Activated T-cell treated with anti-CD3 and anti-CD28 coated beads for 24 hours (primary cell): ENCODE data around the gene DYNLT2B.
"Not testable (repeated sequence)": the region's sequence is repeated elsewhere in the genome, so short reads cannot be mapped to it uniquely, and the experiment has no call there.

Experiments
- DNase-seq: peaks from one replicate; pipeline ENCODE4 v3.0.0-alpha.2; 2020; ENCODE audit warnings: low read depth

Gene DYNLT2B

DNA sequence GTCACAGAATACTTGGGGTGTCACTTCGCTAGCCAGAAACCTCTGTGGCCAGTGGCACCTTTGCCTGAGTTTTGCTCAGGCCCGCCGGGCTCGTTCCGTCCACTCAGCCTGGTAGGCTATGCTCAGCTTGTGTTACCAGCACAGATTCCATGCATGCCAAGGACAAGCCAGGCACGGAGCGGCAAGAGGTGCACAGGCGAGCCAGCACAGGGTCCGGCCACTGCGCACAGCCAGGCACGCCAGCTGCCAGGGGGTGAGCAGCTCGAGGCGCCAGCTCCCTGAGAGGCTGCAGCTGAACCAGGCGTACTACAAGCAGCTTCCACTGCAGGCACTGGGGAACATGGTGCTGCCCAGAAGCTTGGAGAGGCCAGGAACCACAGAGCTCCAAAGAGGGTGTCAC lies 45.2 kb downstream of the DYNLT2B start:
- no peak for DNase-seq

DNA sequence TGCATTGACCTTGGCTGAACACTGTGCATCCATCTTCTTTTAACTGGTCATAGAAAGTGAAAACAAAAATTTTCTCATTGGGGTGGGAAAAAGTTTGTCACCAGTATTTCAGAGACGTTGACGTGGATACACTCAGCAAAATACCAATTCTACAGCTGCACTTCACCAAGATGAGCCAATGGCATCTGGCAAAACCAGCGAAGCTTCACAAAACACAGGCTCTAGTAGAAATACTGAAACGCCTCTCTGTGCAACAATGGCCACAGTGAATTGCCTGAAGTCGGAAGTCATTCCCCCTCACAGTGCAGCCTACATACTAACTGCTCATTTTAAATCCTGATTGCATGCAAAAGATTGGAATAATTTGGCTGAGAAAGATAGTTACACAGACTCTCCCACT lies 47.5 kb downstream of the DYNLT2B start:
- DNase-seq: no peak

DNA sequence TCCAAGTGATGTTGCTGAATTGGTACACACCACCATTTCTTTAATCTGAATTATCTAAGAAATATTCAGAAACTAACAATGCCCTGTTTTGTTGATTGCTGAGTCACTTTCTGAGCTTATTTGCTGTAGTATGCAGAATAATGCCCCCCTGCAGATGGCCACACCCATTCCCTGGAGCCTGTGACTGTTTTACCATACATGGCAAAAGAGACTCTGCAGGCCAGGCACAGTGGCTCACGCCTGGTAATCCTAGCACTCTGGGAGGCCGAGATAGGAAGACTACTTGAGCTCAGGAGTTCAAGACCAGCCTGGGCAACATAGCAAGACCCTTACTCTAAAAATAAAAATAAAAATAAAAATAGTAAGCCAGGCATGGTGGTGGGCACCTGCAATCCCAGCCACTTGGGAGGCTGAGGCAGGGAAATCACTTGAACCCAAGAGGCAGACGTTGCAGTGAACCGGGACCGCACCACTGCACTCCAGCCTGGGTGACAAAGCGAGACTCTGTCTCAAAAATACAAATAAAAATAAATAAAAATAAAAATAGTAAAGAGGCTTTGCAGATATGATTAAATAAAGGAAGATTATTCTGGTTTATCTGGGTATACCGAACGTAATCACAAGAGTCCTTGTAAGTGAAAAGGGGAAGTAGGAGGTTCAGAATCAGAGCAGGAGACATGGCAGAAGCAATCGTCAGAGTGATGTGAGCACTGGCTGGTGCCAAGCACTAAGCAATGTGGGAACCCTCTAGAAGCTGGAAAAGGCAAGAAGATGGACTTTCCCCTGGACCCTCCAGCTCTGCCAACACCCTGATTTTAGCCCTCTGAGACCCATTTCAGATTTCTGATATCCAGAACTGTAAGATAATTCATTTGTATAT lies 49.5 kb downstream of the DYNLT2B start:
- DNase-seq: no peak

DNA sequence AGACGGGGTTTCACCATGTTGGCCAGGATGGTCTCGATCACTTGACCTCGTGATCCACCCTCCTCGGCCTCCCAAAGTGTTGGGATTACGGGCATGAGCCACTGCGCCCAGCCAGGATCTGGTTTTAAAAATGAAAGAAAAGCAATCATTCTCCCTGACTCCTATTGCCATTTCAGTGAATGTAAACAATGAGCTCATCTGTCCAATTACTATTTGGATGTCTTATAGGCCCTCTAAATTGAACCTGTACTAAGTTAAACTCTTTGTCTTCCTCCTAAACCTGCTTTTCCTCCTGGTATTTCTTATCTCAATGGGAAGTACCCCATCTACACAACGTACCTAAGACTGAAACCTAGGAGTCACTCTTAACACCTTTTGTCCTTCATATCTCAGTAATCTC lies 54.2 kb downstream of the DYNLT2B start:
- DNase-seq: no peak

DNA sequence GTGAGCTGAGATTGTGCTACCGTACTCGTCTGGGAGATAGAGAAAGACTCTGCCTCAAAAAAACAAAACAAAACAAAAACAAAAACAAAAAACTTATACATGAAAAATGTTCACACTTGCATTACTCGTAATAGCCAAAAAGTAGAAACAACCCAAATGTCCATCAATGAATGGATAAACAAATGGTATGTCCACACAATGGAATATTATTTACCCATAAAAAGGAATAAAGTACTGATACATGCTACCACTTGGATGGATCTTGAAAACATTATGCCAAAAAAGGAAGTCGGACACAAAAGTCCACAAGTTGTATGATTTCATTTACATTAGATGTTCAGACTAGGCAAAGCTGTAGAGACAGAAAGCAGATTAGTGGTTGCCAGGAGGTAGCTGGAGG lies 57.3 kb downstream of the DYNLT2B start:
- no peak for DNase-seq

DNA sequence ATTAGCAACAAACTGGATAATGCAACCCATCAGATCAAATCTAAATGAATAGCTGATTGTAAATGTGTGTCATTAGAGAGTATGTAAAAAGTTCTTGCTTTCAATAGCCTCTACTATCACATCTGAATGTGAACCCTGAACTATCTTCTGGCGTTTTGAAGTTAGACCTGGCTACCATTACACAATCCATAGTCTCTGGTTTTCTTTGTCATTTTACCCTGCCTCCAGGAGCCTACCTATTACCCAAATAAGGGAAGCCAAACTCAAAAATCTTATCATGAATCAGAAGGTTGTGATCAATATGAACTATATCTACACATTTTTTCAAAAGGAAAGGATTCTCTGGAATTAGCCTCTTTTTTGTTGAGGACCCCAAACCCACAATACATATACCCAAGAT lies 62.3 kb downstream of the DYNLT2B start:
- DNase-seq: no peak

DNA sequence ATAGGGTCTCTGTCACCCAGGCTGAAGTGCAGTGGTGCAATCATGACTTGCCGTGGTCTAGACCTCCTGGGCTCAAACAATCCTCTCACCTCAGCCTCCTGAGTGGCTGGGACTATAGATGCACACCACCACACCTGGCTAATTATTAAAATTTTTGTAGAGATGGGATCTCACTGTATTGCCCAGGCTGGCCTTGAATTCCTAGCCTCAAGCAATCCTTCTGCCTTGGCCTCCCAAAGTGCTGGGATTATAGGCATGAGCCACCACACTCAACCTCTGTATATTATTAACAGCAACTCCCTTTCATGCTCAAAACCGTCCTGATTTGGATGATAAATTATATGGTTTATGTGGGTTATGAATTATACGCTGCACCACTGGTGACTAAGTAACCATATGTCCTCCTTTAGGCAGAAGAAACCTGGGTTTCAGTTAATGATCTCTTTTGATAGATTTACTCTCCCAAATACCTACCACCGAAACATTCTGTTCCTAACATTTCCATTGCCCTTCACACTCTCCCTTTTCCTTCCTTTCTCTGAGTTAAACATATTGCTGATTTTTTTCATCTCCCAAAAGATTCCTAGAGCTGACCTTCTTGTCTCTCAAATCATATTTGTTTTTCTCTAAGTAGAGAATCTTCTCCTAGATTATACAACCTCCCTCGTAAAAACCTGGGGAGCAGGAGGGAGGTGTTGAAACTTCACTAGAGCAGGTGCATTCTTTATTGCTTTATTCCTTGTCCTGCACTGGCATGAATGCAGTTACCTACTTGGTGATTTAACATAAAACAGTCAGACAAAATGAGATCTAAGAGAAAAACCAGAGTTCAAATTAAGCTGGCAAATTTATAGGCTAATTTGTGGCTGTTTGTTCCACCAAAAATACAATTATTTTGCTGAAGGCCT lies 63.4 kb downstream of the DYNLT2B start:
- DNase-seq: no peak

DNA sequence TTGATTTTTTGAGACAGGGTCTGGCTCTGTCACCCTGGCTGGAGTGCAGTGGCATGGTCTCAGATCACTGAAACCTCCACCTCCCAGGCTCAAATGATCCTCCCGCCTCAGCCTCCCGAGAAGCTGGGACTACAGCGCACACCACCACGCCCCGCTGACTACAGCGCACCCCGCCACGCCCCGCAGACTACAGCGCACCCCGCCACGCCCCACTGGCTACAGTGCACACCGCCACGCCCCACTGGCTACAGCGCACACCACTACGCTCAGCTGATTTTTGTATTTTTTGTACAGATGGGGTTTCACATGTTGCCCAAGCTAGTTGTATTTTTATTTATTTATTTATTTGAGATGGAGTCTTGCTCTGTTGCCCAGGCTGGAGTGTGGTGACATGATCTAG lies 66.1 kb downstream of the DYNLT2B start:
- DNase-seq: no peak

DNA sequence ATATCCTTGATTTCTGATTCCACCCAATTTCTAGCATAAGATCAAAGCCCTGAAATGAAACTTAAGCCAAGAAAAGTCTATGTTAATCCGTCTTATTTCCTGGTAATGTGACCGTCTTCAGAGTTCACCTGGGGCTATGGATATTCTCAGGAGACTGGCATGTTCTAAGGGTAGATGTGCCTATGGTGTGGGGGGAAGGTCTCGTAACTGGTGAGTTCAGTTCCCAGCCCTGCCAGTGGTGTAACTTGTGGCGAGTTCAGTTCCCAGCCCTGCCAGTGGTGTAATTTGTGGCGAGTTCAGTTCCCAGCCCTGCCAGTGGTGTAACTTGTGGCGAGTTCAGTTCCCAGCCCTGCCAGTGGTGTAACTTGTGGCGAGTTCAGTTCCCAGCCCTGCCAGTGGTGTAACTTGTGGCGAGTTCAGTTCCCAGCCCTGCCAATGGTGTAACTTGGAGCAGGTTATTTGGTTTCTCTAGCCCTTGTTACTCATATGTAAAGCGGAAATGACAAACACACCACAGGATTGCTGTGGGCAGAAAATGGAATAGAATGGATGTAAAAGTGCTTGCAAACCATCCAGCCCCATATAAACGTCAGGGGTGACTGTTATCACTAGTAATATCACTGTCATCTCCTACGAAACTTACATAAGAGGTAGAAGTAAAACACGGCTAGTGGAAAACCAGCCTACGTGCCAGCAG lies 71.3 kb downstream of the DYNLT2B start:
- DNase-seq: no peak

DNA sequence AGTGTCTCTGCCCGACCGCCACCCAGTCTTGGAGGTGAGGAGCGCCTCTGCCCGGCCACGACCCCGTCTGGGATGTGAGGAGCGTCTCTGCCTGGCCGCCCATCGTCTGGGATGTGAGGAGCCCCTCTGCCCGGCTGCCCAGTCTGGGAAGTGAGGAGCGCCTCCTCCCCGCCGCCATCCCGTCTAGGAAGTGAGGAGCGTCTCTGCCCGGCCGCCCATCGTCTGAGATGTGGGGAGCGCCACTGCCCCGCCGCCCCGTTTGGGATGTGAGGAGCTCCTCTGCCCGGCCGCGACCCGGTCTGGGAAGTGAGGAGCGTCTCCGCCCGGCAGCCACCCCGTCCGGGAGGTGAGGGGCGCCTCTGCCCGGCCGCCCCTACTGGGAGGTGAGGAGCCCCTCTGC lies 73.9 kb downstream of the DYNLT2B start:
- DNase-seq: not testable (repeated sequence)

DNA sequence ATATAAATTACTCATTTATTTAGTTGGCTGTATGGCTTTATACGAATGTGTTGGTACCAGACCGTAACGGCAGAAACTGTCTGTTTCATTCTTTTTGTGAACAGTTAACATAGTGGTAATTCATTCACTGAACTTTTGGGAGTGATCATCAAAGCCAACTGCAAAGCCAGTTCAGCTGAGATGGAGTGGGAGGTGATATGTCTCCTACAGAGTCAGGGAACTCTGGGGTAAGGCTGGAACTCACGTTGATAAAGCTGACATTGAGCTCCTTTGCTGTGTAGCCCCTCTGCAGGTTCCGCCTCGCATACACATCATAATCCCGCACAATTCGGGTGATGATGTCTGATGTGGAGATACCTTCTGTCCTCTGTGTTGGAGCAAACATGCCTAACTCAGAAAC lies 76.3 kb downstream of the DYNLT2B start:
- DNase-seq: no peak
